OCI-LY1 (cell line): Measurements from ENCODE around the gene HTR6.

Source experiments
- H2AFZ ChIP-seq: fragments of 200-600 bp; sonication (generic), shearing (Covaris generic); 2 replicates; pipeline ENCODE4 v1.6.0; 2014; ENCODE audit warnings: antibody characterized with exemption, mild to moderate bottlenecking, low read length
- H3F3A ChIP-seq: fragments of 200-600 bp; sonication (generic), shearing (Covaris generic); 2 replicates; pipeline ENCODE4 v1.6.0; 2014; ENCODE audit warnings: mild to moderate bottlenecking, antibody characterized with exemption, low read length, moderate library complexity; ENCODE audit not compliant: insufficient read depth
- H3K27ac ChIP-seq: fragments of 200-600 bp; sonication (generic); 2 replicates; pipeline ENCODE4 v1.5.1; 2014; ENCODE audit warnings: low read length, mixed run types, mild to moderate bottlenecking, low read depth; ENCODE audit not compliant: poor library complexity, severe bottlenecking
- H3K27me3 ChIP-seq: fragments of 200-600 bp; sonication (generic); 2 replicates; pipeline ENCODE4 v1.6.0; 2014; ENCODE audit warnings: antibody characterized with exemption, mild to moderate bottlenecking, low read length, moderate library complexity; ENCODE audit not compliant: insufficient read depth
- H3K36me3 ChIP-seq: fragments of 200-600 bp; sonication (generic); 2 replicates; pipeline ENCODE4 v1.6.1; 2014; ENCODE audit warnings: mild to moderate bottlenecking, antibody characterized with exemption, low read length, moderate library complexity, mixed read lengths; ENCODE audit not compliant: insufficient read depth
- H3K4me1 ChIP-seq: fragments of 200-600 bp; sonication (generic); 2 replicates; pipeline ENCODE4 v1.5.1; 2014; ENCODE audit warnings: mild to moderate bottlenecking, low read length, moderate library complexity; ENCODE audit not compliant: insufficient read depth, severe bottlenecking
- H3K4me2 ChIP-seq: fragments of 200-600 bp; sonication (generic), shearing (Covaris generic); 2 replicates; pipeline ENCODE4 v1.6.1; 2014; ENCODE audit warnings: low read length
- H3K4me3 ChIP-seq: fragments of 200-600 bp; sonication (generic); 2 replicates; pipeline ENCODE4 v1.5.1; 2014; ENCODE audit warnings: low read length, low read depth, mild to moderate bottlenecking, mixed read lengths; ENCODE audit not compliant: poor library complexity, severe bottlenecking
- H3K79me2 ChIP-seq: fragments of 200-600 bp; shearing (Covaris generic); 2 replicates; pipeline ENCODE4 v1.6.1; 2016; ENCODE audit warnings: mixed run types, low read length, mixed read lengths; ENCODE audit not compliant: insufficient read depth
- H3K9ac ChIP-seq: fragments of 200-600 bp; sonication (generic), shearing (Covaris generic); 2 replicates; pipeline ENCODE4 v1.6.1; 2014; ENCODE audit warnings: mild to moderate bottlenecking, low read length, mixed read lengths
- H3K9me2 ChIP-seq: fragments of 200-600 bp; sonication (generic), shearing (Covaris generic); 2 replicates; pipeline ENCODE4 v1.6.1; 2014; ENCODE audit warnings: low read depth, mild to moderate bottlenecking, low read length, mixed read lengths
- H3K9me3 ChIP-seq: fragments of 200-600 bp; shearing (Covaris generic); 2 replicates; pipeline ENCODE4 v1.6.1; 2014; ENCODE audit warnings: low read length, mixed read lengths
- H4K20me1 ChIP-seq: fragments of 200-600 bp; sonication (generic), shearing (Covaris generic); 2 replicates; pipeline ENCODE4 v1.6.0; 2016; ENCODE audit warnings: mild to moderate bottlenecking, low read length; ENCODE audit not compliant: insufficient read depth
- EZH2 ChIP-seq: fragments of 200-600 bp; sonication (generic), shearing (Covaris generic); IDR thresholded peaks from 2 replicates; pipeline ENCODE4 v1.8.0; 2017; ENCODE audit warnings: borderline replicate concordance, mixed run types, mild to moderate bottlenecking, antibody characterized with exemption, low read length, moderate library complexity, mixed read lengths
- TF ChIP-seq, protein P1 (sequence below): fragments of 200-600 bp; sonication (generic), shearing (Covaris generic); IDR thresholded peaks from 2 replicates; pipeline ENCODE4 v1.5.1; 2017; ENCODE audit warnings: mild to moderate bottlenecking, antibody characterized with exemption, low read length, moderate library complexity, mixed read lengths

Gene HTR6

DNA sequence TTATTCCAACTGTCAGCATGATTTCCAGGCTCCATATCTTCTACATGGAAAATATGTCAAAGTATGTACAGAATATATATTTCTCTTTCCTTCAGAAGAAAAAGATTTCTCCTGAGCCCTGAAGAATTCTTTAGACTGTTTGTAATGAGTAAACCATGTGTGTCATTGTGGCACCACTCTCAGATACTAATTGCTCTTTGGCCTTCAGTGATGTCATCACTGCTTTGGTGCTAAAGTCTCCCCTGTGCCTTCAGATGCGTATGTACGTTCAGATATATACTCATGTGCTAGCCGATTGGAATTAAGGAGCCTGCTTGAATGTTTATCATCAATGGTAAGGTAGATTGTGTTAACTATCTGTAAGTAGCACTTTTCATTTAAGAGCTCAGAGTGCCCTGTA is 41.2 kb upstream of the HTR6 start:
- Histone ChIP-seq H3K9me2 (no peaks in the 10 kb centered on the region), H3F3A (no peaks in the 10 kb centered on the region), H2AFZ (no peak overlapping the region), H3K36me3 (peaks cover 64% of the 10 kb centered on the region), H3K4me3 (no peak overlapping the region), H3K79me2 (peaks cover 20% of the 10 kb centered on the region), H3K4me1 (no peaks in the 10 kb centered on the region), H3K27ac (no peak overlapping the region), H3K9me3 (no peaks in the 10 kb centered on the region), H3K4me2 (no peak overlapping the region), H4K20me1 (no peaks in the 10 kb centered on the region), H3K27me3 (no peaks in the 10 kb centered on the region), H3K9ac (no peak overlapping the region)
- no peak for TF ChIP-seq EZH2
- TF ChIP-seq, protein P1, sequence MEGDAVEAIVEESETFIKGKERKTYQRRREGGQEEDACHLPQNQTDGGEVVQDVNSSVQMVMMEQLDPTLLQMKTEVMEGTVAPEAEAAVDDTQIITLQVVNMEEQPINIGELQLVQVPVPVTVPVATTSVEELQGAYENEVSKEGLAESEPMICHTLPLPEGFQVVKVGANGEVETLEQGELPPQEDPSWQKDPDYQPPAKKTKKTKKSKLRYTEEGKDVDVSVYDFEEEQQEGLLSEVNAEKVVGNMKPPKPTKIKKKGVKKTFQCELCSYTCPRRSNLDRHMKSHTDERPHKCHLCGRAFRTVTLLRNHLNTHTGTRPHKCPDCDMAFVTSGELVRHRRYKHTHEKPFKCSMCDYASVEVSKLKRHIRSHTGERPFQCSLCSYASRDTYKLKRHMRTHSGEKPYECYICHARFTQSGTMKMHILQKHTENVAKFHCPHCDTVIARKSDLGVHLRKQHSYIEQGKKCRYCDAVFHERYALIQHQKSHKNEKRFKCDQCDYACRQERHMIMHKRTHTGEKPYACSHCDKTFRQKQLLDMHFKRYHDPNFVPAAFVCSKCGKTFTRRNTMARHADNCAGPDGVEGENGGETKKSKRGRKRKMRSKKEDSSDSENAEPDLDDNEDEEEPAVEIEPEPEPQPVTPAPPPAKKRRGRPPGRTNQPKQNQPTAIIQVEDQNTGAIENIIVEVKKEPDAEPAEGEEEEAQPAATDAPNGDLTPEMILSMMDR: no peak

GRCh38 chr1:19625291-19625937 is 39.3 kb upstream of the HTR6 start:
- no peak overlapping the region for H3K9ac ChIP-seq
- H2AFZ ChIP-seq: no peak overlapping the region
- no peaks in the 10 kb centered on the region for H3F3A ChIP-seq
- H3K27me3 ChIP-seq: no peaks in the 10 kb centered on the region
- no peak overlapping the region for H3K4me3 ChIP-seq
- TF ChIP-seq EZH2: no peak
- TF ChIP-seq, protein P1: no peak
- H3K4me1 ChIP-seq: no peaks in the 10 kb centered on the region
- H3K79me2 ChIP-seq: peaks cover 7% of the 10 kb centered on the region
- peaks cover 73% of the 10 kb centered on the region for H3K36me3 ChIP-seq
- no peaks in the 10 kb centered on the region for H4K20me1 ChIP-seq
- no peaks in the 10 kb centered on the region for H3K9me3 ChIP-seq
- H3K27ac ChIP-seq: no peak overlapping the region
- H3K9me2 ChIP-seq: no peaks in the 10 kb centered on the region
- no peak overlapping the region for H3K4me2 ChIP-seq

DNA sequence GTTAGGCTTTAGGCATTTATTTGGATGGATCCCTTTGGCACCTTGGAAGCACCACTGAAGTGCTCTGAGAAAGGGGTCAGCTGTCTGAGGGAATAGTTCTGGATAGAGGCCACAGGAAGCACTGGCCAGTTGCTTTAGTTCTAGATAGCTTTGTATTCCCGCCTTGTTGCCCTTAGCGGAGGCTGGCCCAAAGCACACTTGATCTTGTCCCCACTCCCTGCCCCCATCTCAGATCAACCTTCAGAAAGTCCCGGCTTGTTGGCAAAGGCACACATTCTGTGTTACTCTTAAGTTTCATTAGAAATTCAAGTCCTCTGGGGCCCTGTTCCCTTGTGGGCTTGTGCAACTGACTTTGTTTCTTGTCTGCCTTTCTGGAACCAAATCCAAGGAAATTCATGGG is 35.8 kb upstream of the HTR6 start:
- no peak for TF ChIP-seq EZH2
- TF ChIP-seq, protein P1: no peak
- H3K9ac ChIP-seq: no peak overlapping the region

More for the DNA sequence above, 35.8 kb upstream of the HTR6 start:
- Histone ChIP-seq H3F3A (no peaks in the 10 kb centered on the region), H3K9me2 (no peaks in the 10 kb centered on the region), H3K4me2 (no peak overlapping the region), H3K79me2 (no peaks in the 10 kb centered on the region), H3K27ac (no peak overlapping the region), H3K4me1 (no peaks in the 10 kb centered on the region), H3K4me3 (no peak overlapping the region), H3K36me3 (peaks cover 49% of the 10 kb centered on the region), H4K20me1 (no peaks in the 10 kb centered on the region), H3K27me3 (no peaks in the 10 kb centered on the region), H2AFZ (no peak overlapping the region), H3K9me3 (no peaks in the 10 kb centered on the region)
